Measurements from ENCODE around the gene FLAD1. TPM values are rescaled to one million over a fixed set of nuclear protein-coding genes. Genes with fewer than 3 reads are reported as not detected.

Gene FLAD1
- total RNA-seq, 1 experiment from 2014 or later: 97.0 TPM

- H3T11ph ChIP-seq (ENCODE audit: low read length): no peak overlapping the region
- no peak for TF ChIP-seq CTCF (conservative IDR thresholded peaks at IDR 0.05)
- H3K27ac ChIP-seq (ENCODE audit: insufficient read length, low read depth, low read length): no peak overlapping the region
Measured at GRCh38 chr1:155030899-155031298, 47.8 kb downstream of the FLAD1 start.

More at GRCh38 chr1:155030899-155031298, 47.8 kb downstream of the FLAD1 start:
- Histone ChIP-seq H4K20me1 (ENCODE audit: control insufficient read depth, insufficient read depth, insufficient read length) (no peaks in the 10 kb centered on the region), H2BK20ac (ENCODE audit: low read depth, low read length, poor library complexity, severe bottlenecking) (no peak overlapping the region), H3K79me2 (ENCODE audit: insufficient read depth, low read length) (no peaks in the 10 kb centered on the region), H3K27me3 (ENCODE audit: insufficient read depth, low read length) (no peaks in the 10 kb centered on the region), H3K79me1 (ENCODE audit: insufficient read depth, low read depth, low read length, poor library complexity, severe bottlenecking) (no peaks in the 10 kb centered on the region), H3K23me2 (ENCODE audit: insufficient read length, low read depth, low read length, poor library complexity, severe bottlenecking) (no peaks in the 10 kb centered on the region), H2AFZ (ENCODE audit: low read length) (no peak overlapping the region), H3K9ac (ENCODE audit: extremely low read depth, insufficient read length, low read length) (no peak overlapping the region), H3K4me1 (ENCODE audit: insufficient read depth, low read length) (no peaks in the 10 kb centered on the region), H3K9me3 (ENCODE audit: control insufficient read depth, low read depth, low read length) (no peaks in the 10 kb centered on the region), H3K14ac (ENCODE audit: insufficient read depth, low read length) (no peak overlapping the region), H3K23ac (ENCODE audit: insufficient read length, low read depth, low read length) (no peak overlapping the region), H2BK15ac (ENCODE audit: low read depth, low read length) (no peak overlapping the region), H2BK5ac (ENCODE audit: insufficient read length, low read length) (no peak overlapping the region), H3K18ac (ENCODE audit: insufficient read length, low read depth, low read length) (no peak overlapping the region), H3K4me2 (ENCODE audit: insufficient read depth, insufficient read length, low read length) (no peak overlapping the region), H3K56ac (ENCODE audit: insufficient read length, low read depth, low read length) (no peak overlapping the region), H2AK5ac (ENCODE audit: insufficient read length, low read length) (no peak overlapping the region), H4K8ac (replicated peaks; ENCODE audit: insufficient read length, low read depth, low read length) (no peak overlapping the region), H4K5ac (ENCODE audit: insufficient read length, low read depth, low read length) (no peak overlapping the region), H3K4ac (ENCODE audit: low read depth, low read length) (no peak overlapping the region), H4K91ac (ENCODE audit: insufficient read length, low read depth, low read length) (no peak overlapping the region), H2BK120ac (ENCODE audit: low read depth, low read length, poor library complexity, severe bottlenecking) (no peak overlapping the region), H2BK12ac (ENCODE audit: insufficient read length, low read depth, low read length) (no peak overlapping the region)
- H3K27me3 Mint-ChIP-seq (ENCODE audit: low read depth): peaks cover 24% of the 10 kb centered on the region
- H3K4me3 Mint-ChIP-seq: no peak overlapping the region
- DNase-seq: no peak
- WGBS (ENCODE audit: extremely low coverage, insufficient read length, low lambda C conversion rate): no CpG with 5 or more reads among the region's 11 CpGs
- no peaks in the 10 kb centered on the region for H3K36me3 Mint-ChIP-seq (ENCODE audit: insufficient read depth in 1 of 3, low read depth in 3 of 3)
- H3K4me1 Mint-ChIP-seq: peaks cover 0 to 8% of the 10 kb centered on the region in 2 experiments; a peak in 2 of 4 replicates
- H3K27ac Mint-ChIP-seq: no peak overlapping the region
- no peaks in the 10 kb centered on the region for H3K9me3 Mint-ChIP-seq

Measured in H9 (cell line).